Gastroesophageal sphincter (tissue), 4 donors: ENCODE measurements around the gene CRYBA2. TPM values are rescaled to one million over a fixed set of nuclear protein-coding genes. Genes with fewer than 3 reads are reported as not detected.
A peak's percentile ranks its signal among the peaks of the same experiment; 100 is the strongest.

Source experiments
- ATAC-seq: fragments of 150-250 bp; one replicate; pipeline ENCODE4 v1.9.1; 2016; ENCODE audit warnings: mild to moderate bottlenecking, moderate library complexity
- H3K27ac ChIP-seq, 4 donors: fragments of 200-600 bp; sonication (generic) in 3 of 4; 1 replicate in 3 of 4; 2 replicates in 1 of 4; pipeline ENCODE4 v1.5.1; 2016 to 2019
- H3K27me3 ChIP-seq: fragments of 200-600 bp; sonication (generic); one replicate; pipeline ENCODE4 v1.5.1; 2019
- H3K36me3 ChIP-seq, 2 donors: fragments of 200-600 bp; sonication (generic); one replicate each; pipeline ENCODE4 v1.5.1; 2019; ENCODE audit warnings: control low read depth in 1 of 2
- H3K4me1 ChIP-seq, 3 donors: fragments of 200-600 bp; sonication (generic); 1 replicate in 2 of 3; 2 replicates in 1 of 3; pipeline ENCODE4 v1.5.1; 2016 to 2019; ENCODE audit warnings: control low read depth in 2 of 3
- H3K4me3 ChIP-seq, 2 donors: fragments of 200-600 bp; sonication (generic); one replicate each; pipeline ENCODE4 v1.5.1; 2019; ENCODE audit warnings: mild to moderate bottlenecking in 1 of 2, moderate library complexity in 1 of 2
- H3K9me3 ChIP-seq, 3 donors: fragments of 200-600 bp; sonication (generic); one replicate each; pipeline ENCODE4 v1.5.1; 2017 to 2019; ENCODE audit warnings: control low read depth in 2 of 3
- CTCF ChIP-seq, 4 experiments: fragments of 200-600 bp in 2 of 4; fragments of 450-650 bp in 2 of 4; sonication (generic) in 1 of 4; IDR thresholded peaks; one replicate each; pipeline ENCODE4 v1.5.1; 2017 to 2019; ENCODE audit warnings: antibody characterized with exemption in 4 of 4, mild to moderate bottlenecking in 2 of 4, moderate library complexity in 2 of 4
- EP300 ChIP-seq: sonication (generic); formaldehyde crosslinking; IDR thresholded peaks from one replicate; pipeline ENCODE4 v1.6.1; 2017; ENCODE audit warnings: antibody characterized with exemption, mild to moderate bottlenecking
- POLR2A ChIP-seq, 2 donors: fragments of 450-650 bp; IDR thresholded peaks; one replicate each; pipeline ENCODE4 v1.6.1; 2017; ENCODE audit warnings: antibody characterized with exemption in 2 of 2, mild to moderate bottlenecking in 2 of 2, moderate library complexity in 1 of 2
- POLR2AphosphoS5 ChIP-seq: sonication (generic); formaldehyde crosslinking; IDR thresholded peaks from one replicate; pipeline ENCODE4 v1.6.1; 2017; ENCODE audit warnings: antibody characterized with exemption
- WGBS, 2 donors: methylation state at CpG; one replicate each; pipeline ENCODE4 v1.1.5; 2018; ENCODE audit warnings: low coverage in 1 of 2; 5-methylcytosine and 5-hydroxymethylcytosine counted together
- total RNA-seq, 4 donors: library from RNA; depleted of rRNA; stranded (reverse); fragments of >200 nt; gene quantifications; one replicate each; pipeline ENCODE4 v1.1.0, GENCODE V29; 2016

CRYBA2 gene
- total RNA-seq, 4 donors from 2014 or later = not detected

DNA sequence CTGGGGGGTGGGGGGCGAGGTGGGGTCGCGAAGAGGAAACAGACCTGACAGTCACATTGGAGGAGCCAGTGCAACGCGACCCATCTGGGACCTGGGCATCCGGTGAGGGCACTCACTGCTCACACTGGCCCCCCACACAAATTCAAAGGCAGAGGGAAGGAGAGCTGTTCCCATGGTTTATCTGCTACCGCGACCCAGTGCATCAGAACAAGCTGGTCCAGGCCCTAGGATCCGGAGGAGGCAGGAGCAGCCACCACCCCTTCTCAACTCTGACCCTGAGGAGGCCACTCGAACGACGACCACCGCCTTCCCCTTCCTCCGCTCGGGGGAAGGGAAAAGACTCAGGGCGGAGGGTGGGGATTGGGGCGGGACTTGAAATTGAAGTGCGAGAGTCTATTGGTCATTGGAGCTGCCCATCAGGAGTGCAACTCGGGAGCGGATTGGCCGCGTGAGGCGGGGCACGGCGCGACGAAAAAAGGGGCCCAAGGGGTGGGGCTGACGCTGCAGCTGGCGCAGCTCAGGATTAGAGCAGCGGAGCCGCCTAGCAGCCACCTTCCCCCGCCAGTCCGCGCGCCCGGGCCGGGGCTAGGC, 34.0 kb downstream of the CRYBA2 start, which contains the start of gene CDK5R2:
TSS of gene CDK5R2 (plus strand) at position 526 of the 591 bp plus-strand sequence. CDS start 155 bp downstream, outside the sequence.
- Histone ChIP-seq H3K27ac (no peak within 1 kb of the TSS), H3K27me3 (peaks cover 100% of the 10 kb centered on the region), H3K4me3 (peak within 1 kb of the TSS in 1 of 2 donors; percentile 48), H3K9me3 (no peaks in the 10 kb centered on the region), H3K4me1 (peaks cover 0 to 31% (median 5%) of the 10 kb centered on the region in 3 donors), H3K36me3 (no peaks in the 10 kb centered on the region)
- TF ChIP-seq EP300 (no peak), POLR2AphosphoS5 (no peak), POLR2A (IDR thresholded peaks at IDR 0.05) (no peak), CTCF (IDR thresholded peaks at IDR 0.05) (no peak)
- WGBS, 2 donors = 0% methylated on average over 3 of the region's 37 CpGs; no CpG with 5 or more reads in 1 of the 2 donors
- ATAC-seq = peak; percentile 57

GRCh38 chr2:218958276-218958675, 34.9 kb downstream of the CRYBA2 start:
- no peak for ATAC-seq
- Histone ChIP-seq H3K27ac (no peak overlapping the region), H3K9me3 (no peaks in the 10 kb centered on the region), H3K4me3 (no peak overlapping the region), H3K4me1 (peaks cover 0 to 30% (median 5%) of the 10 kb centered on the region in 3 donors), H3K36me3 (no peaks in the 10 kb centered on the region), H3K27me3 (peaks cover 100% of the 10 kb centered on the region)
- TF ChIP-seq POLR2AphosphoS5 (no peak), CTCF (IDR thresholded peaks at IDR 0.05) (no peak), POLR2A (IDR thresholded peaks at IDR 0.05) (no peak), EP300 (no peak)
- 80% methylated on average over 1 of the region's 1 CpG; no CpG with 5 or more reads in 1 of the 2 donors for WGBS, 2 donors

DNA sequence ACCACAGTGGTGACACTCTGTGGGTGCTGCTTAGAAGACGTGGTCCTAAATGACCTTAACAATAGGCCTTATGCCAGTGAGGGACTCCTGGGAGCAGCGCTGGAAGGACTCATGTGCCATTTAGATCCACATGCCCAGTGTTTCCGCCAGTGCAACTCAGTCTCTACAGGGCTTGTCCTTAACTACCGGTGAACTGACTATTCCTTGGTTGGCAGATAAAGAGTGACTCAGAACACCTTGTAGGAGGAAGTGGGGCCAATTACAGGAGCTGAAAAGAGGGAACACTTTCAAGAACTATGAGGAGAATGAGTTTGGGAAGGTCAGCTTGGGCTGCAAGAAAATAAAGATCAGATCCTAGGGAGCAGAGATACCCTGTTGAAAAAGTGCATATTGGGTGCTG, 35.6 kb downstream of the CRYBA2 start:
- 82% methylated on average over 3 of the region's 4 CpGs; no CpG with 5 or more reads in 1 of the 2 donors for WGBS, 2 donors
- Histone ChIP-seq H3K9me3 (no peaks in the 10 kb centered on the region), H3K4me3 (no peak overlapping the region), H3K27me3 (peaks cover 97% of the 10 kb centered on the region), H3K4me1 (peaks cover 0 to 24% (median 5%) of the 10 kb centered on the region in 3 donors), H3K36me3 (no peaks in the 10 kb centered on the region), H3K27ac (no peak overlapping the region)
- TF ChIP-seq POLR2AphosphoS5 (no peak), POLR2A (IDR thresholded peaks at IDR 0.05) (no peak), EP300 (no peak), CTCF (IDR thresholded peaks at IDR 0.05) (no peak)
- no peak for ATAC-seq

GRCh38 chr2:218956039-218956438, 37.2 kb downstream of the CRYBA2 start:
- no peaks in the 10 kb centered on the region for H3K9me3 ChIP-seq
- H3K4me1 ChIP-seq = peaks cover 0 to 21% (median 5%) of the 10 kb centered on the region in 3 donors
- TF ChIP-seq POLR2A (IDR thresholded peaks at IDR 0.05) (no peak), CTCF (IDR thresholded peaks at IDR 0.05) (no peak), POLR2AphosphoS5 (no peak), EP300 (no peak)
- no CpG with 5 or more reads among the region's 1 CpG for WGBS, 2 donors
- H3K27ac ChIP-seq = no peak overlapping the region
- no peak overlapping the region for H3K4me3 ChIP-seq
- ATAC-seq = no peak
- H3K27me3 ChIP-seq = peaks cover 96% of the 10 kb centered on the region
- H3K36me3 ChIP-seq = no peaks in the 10 kb centered on the region
